ENCODE data around the gene CCDC136. TPM values are rescaled to one million over a fixed set of nuclear protein-coding genes. Genes with fewer than 3 reads are reported as not detected.

Gene CCDC136
- total RNA-seq, 2 experiments from 2014 or later = 4.8 to 5.3 TPM

GRCh38 chr7:128759242-128759641 lies 32.5 kb upstream of the CCDC136 start:
- Mint-ChIP-seq H3K4me1 (no peaks in the 10 kb centered on the region), H3K36me3 (ENCODE audit: low read depth) (peaks cover 47% of the 10 kb centered on the region), H3K4me3 (no peak overlapping the region), H3K27me3 (no peaks in the 10 kb centered on the region), H3K9me3 (no peaks in the 10 kb centered on the region), H3K27ac (no peak overlapping the region)
- POLR2A ChIA-PET = no interaction called here
- no peak for DNase-seq
- CTCF ChIA-PET = interaction anchor here (0.9 kb wide), 1 partner anchor 124 kb away, joined by 3 read pairs; no protein-coding TSS in a partner anchor

- Mint-ChIP-seq H3K9me3 (no peaks in the 10 kb centered on the region), H3K27me3 (no peaks in the 10 kb centered on the region), H3K27ac (no peak overlapping the region), H3K36me3 (ENCODE audit: low read depth) (peaks cover 35% of the 10 kb centered on the region), H3K4me1 (no peaks in the 10 kb centered on the region), H3K4me3 (no peak overlapping the region)
- no peak for DNase-seq
- ChIA-PET POLR2A (no interaction called here), CTCF (no interaction called here)
Measured at GRCh38 chr7:128763541-128763940, 28.2 kb upstream of the CCDC136 start.

- DNase-seq = no peak
- ChIA-PET POLR2A (interaction anchor here (2.1 kb wide), 1 partner anchor 28 kb away, joined by 7 read pairs; the partner anchor contains the start of gene CALU), CTCF (no interaction called here)
- Mint-ChIP-seq H3K27ac (no peak overlapping the region), H3K36me3 (ENCODE audit: low read depth) (peaks cover 53% of the 10 kb centered on the region), H3K27me3 (no peaks in the 10 kb centered on the region), H3K4me1 (no peaks in the 10 kb centered on the region), H3K9me3 (no peaks in the 10 kb centered on the region), H3K4me3 (no peak overlapping the region)
Measured at GRCh38 chr7:128767475-128768110, 24.2 kb upstream of the CCDC136 start.

- CTCF ChIA-PET = interaction anchor here (0.6 to 0.7 kb wide), 2 partner anchors 30 to 73 kb away, joined by 3 read pairs; no protein-coding TSS in a partner anchor
- no peak for DNase-seq
- POLR2A ChIA-PET = no interaction called here
- Mint-ChIP-seq H3K27me3 (no peaks in the 10 kb centered on the region), H3K4me3 (no peak overlapping the region), H3K36me3 (ENCODE audit: low read depth) (peaks cover 71% of the 10 kb centered on the region), H3K9me3 (no peaks in the 10 kb centered on the region), H3K27ac (no peak overlapping the region), H3K4me1 (no peaks in the 10 kb centered on the region)
Measured at GRCh38 chr7:128770233-128770632, 21.5 kb upstream of the CCDC136 start.

- Mint-ChIP-seq H3K27ac (no peak overlapping the region), H3K4me3 (no peak overlapping the region), H3K27me3 (peaks cover 8% of the 10 kb centered on the region), H3K9me3 (peaks cover 19% of the 10 kb centered on the region), H3K36me3 (ENCODE audit: low read depth) (peaks cover 76% of the 10 kb centered on the region), H3K4me1 (peaks cover 6% of the 10 kb centered on the region)
- ChIA-PET CTCF (interaction anchor here (0.7 kb wide), 1 partner anchor 592 kb away, joined by 3 read pairs; no protein-coding TSS in a partner anchor), POLR2A (no interaction called here)
- no peak for DNase-seq
Measured at GRCh38 chr7:128773604-128774003, 18.2 kb upstream of the CCDC136 start.

GRCh38 chr7:128774029-128774689 lies 17.6 kb upstream of the CCDC136 start:
- ChIA-PET CTCF (interaction anchor here (0.7 kb wide), 1 partner anchor 593 kb away, joined by 3 read pairs; no protein-coding TSS in a partner anchor), POLR2A (no interaction called here)
- no peak for DNase-seq
- peaks cover 6% of the 10 kb centered on the region for H3K4me1 Mint-ChIP-seq
- peaks cover 72% of the 10 kb centered on the region for H3K36me3 Mint-ChIP-seq (ENCODE audit: low read depth)
- H3K9me3 Mint-ChIP-seq = peaks cover 21% of the 10 kb centered on the region
- peaks cover 8% of the 10 kb centered on the region for H3K27me3 Mint-ChIP-seq
- H3K27ac Mint-ChIP-seq = no peak overlapping the region
- H3K4me3 Mint-ChIP-seq = no peak overlapping the region

- no peak overlapping the region for H3K4me3 Mint-ChIP-seq
- H3K9me3 Mint-ChIP-seq = peaks cover 21% of the 10 kb centered on the region
- H3K36me3 Mint-ChIP-seq (ENCODE audit: low read depth) = peaks cover 64% of the 10 kb centered on the region
- peaks cover 6% of the 10 kb centered on the region for H3K4me1 Mint-ChIP-seq
- H3K27ac Mint-ChIP-seq = no peak overlapping the region
- ChIA-PET CTCF (no interaction called here), POLR2A (no interaction called here)
- H3K27me3 Mint-ChIP-seq = peaks cover 8% of the 10 kb centered on the region
- DNase-seq = no peak
Measured at GRCh38 chr7:128774921-128775320, 16.8 kb upstream of the CCDC136 start.

- Mint-ChIP-seq H3K4me3 (no peak within 1 kb of the TSS), H3K4me1 (peaks cover 6% of the 10 kb centered on the region), H3K27ac (no peak within 1 kb of the TSS), H3K27me3 (peaks cover 8% of the 10 kb centered on the region), H3K9me3 (peaks cover 21% of the 10 kb centered on the region), H3K36me3 (ENCODE audit: low read depth) (peaks cover 57% of the 10 kb centered on the region)
- ChIA-PET CTCF (no interaction called here), POLR2A (no interaction called here)
- DNase-seq = no peak
Measured at GRCh38 chr7:128775744-128776474, 15.9 kb upstream of the CCDC136 start, which contains the start of gene OPN1SW. TSS of gene OPN1SW (minus strand) at chr7:128775794. CDS start at chr7:128775781, 13 bp downstream.

- peaks cover 6% of the 10 kb centered on the region for H3K4me1 Mint-ChIP-seq
- H3K9me3 Mint-ChIP-seq = peaks cover 21% of the 10 kb centered on the region
- peaks cover 42% of the 10 kb centered on the region for H3K36me3 Mint-ChIP-seq (ENCODE audit: low read depth)
- no peak for DNase-seq
- POLR2A ChIA-PET = no interaction called here
- CTCF ChIA-PET = no interaction called here
- H3K27ac Mint-ChIP-seq = no peak overlapping the region
- no peak overlapping the region for H3K4me3 Mint-ChIP-seq
- peaks cover 8% of the 10 kb centered on the region for H3K27me3 Mint-ChIP-seq
Measured at GRCh38 chr7:128777156-128778123, 14.3 kb upstream of the CCDC136 start.

GRCh38 chr7:128778946-128779345 lies 12.8 kb upstream of the CCDC136 start:
- no peak for DNase-seq
- no peak overlapping the region for H3K4me3 Mint-ChIP-seq
- no peak overlapping the region for H3K27ac Mint-ChIP-seq
- H3K4me1 Mint-ChIP-seq = peaks cover 6% of the 10 kb centered on the region
- ChIA-PET CTCF (no interaction called here), POLR2A (no interaction called here)
- peaks cover 21% of the 10 kb centered on the region for H3K9me3 Mint-ChIP-seq
- H3K36me3 Mint-ChIP-seq (ENCODE audit: low read depth) = peaks cover 30% of the 10 kb centered on the region
- H3K27me3 Mint-ChIP-seq = peaks cover 11% of the 10 kb centered on the region

GRCh38 chr7:128781126-128781525 lies 10.6 kb upstream of the CCDC136 start:
- Mint-ChIP-seq H3K27ac (no peak overlapping the region), H3K9me3 (peaks cover 21% of the 10 kb centered on the region), H3K36me3 (ENCODE audit: low read depth) (peaks cover 14% of the 10 kb centered on the region), H3K4me3 (no peak overlapping the region), H3K4me1 (peaks cover 6% of the 10 kb centered on the region), H3K27me3 (peaks cover 20% of the 10 kb centered on the region)
- no peak for DNase-seq
- POLR2A ChIA-PET = no interaction called here
- CTCF ChIA-PET = no interaction called here

- peaks cover 18% of the 10 kb centered on the region for H3K9me3 Mint-ChIP-seq
- peaks cover 21% of the 10 kb centered on the region for H3K27me3 Mint-ChIP-seq
- H3K27ac Mint-ChIP-seq = no peak overlapping the region
- peaks cover 6% of the 10 kb centered on the region for H3K4me1 Mint-ChIP-seq
- peaks cover 12% of the 10 kb centered on the region for H3K36me3 Mint-ChIP-seq (ENCODE audit: low read depth)
- DNase-seq = no peak
- ChIA-PET POLR2A (interaction anchor here (0.6 kb wide), 1 partner anchor 271 kb away, joined by 3 read pairs; no protein-coding TSS in a partner anchor), CTCF (no interaction called here)
- H3K4me3 Mint-ChIP-seq = no peak overlapping the region
Measured at GRCh38 chr7:128781851-128782250, 9.9 kb upstream of the CCDC136 start.

Data from activated CD4-positive, alpha-beta memory T cell treated with anti-CD3 and anti-CD28 coated beads, Interleukin-2, amount 10 ng/mL, durations not matched to agents 7 days and 5 days (primary cell).